GM23338 (cell line): ENCODE data around the gene TBP. TPM values are rescaled to one million over a fixed set of nuclear protein-coding genes. Genes with fewer than 3 reads are reported as not detected.

Source experiments
- ATAC-seq: fragments of 200-7000 bp; cut with Tn5 transposase; 3 replicates; pipeline ENCODE4 v1.9.1; 2020
- DNase-seq: peaks from one replicate; pipeline ENCODE4 v3.0.0-alpha.2; 2015; ENCODE audit warnings: low spot score
- H2AFZ ChIP-seq: fragments of 200-600 bp; sonication (generic); 2 replicates; pipeline ENCODE4 v1.8.0; 2016; ENCODE audit warnings: antibody characterized with exemption, mild to moderate bottlenecking, moderate library complexity
- H3F3A ChIP-seq: fragments of 200-600 bp; sonication (generic); replicated peaks from 2 replicates; pipeline ENCODE4 v1.8.0; 2017; ENCODE audit warnings: antibody characterized with exemption, mixed run types, low read depth
- H3K27ac ChIP-seq: fragments of 200-600 bp; sonication (generic); 2 replicates; pipeline ENCODE4 v1.6.1; 2016; ENCODE audit warnings: low read depth
- H3K27me3 ChIP-seq: fragments of 200-600 bp; sonication (generic); 2 replicates; pipeline ENCODE4 v1.8.0; 2016; ENCODE audit warnings: mild to moderate bottlenecking, mixed run types, moderate library complexity; ENCODE audit not compliant: insufficient read depth
- H3K36me3 ChIP-seq: fragments of 200-600 bp; sonication (generic); 2 replicates; pipeline ENCODE4 v1.8.0; 2016; ENCODE audit warnings: mild to moderate bottlenecking; ENCODE audit not compliant: insufficient read depth
- H3K4me1 ChIP-seq: fragments of 200-600 bp; sonication (generic); 2 replicates; pipeline ENCODE4 v1.8.0; 2016; ENCODE audit warnings: mild to moderate bottlenecking, moderate library complexity; ENCODE audit not compliant: insufficient read depth
- H3K4me2 ChIP-seq: fragments of 200-600 bp; sonication (generic); 2 replicates; pipeline ENCODE4 v1.7.1; 2017; ENCODE audit warnings: mixed run types
- H3K4me3 ChIP-seq: fragments of 200-600 bp; sonication (generic); 2 replicates; pipeline ENCODE4 v1.6.1; 2016; ENCODE audit warnings: mixed run types
- H3K79me2 ChIP-seq: fragments of 200-600 bp; sonication (generic); replicated peaks from 2 replicates; pipeline ENCODE4 v1.8.0; 2017; ENCODE audit warnings: mild to moderate bottlenecking; ENCODE audit not compliant: insufficient read depth
- H3K9me2 ChIP-seq: fragments of 200-600 bp; sonication (generic); 2 replicates; pipeline ENCODE4 v1.8.0; 2017; ENCODE audit not compliant: insufficient read depth
- H4K20me1 ChIP-seq: fragments of 200-600 bp; sonication (generic); replicated peaks from 2 replicates; pipeline ENCODE4 v1.8.0; 2017; ENCODE audit warnings: mild to moderate bottlenecking; ENCODE audit not compliant: insufficient read depth
- H3K27ac Mint-ChIP-seq: 2 replicates; pipeline ENCODE4 v1.8.0; 2020; ENCODE audit warnings: inconsistent platforms, mild to moderate bottlenecking, moderate library complexity, mixed read lengths
- H3K27me3 Mint-ChIP-seq: 3 replicates; pipeline ENCODE4 v1.8.0; 2022; ENCODE audit warnings: low read depth, mild to moderate bottlenecking, moderate library complexity, mixed read lengths, inconsistent platforms; ENCODE audit not compliant: insufficient read depth, poor library complexity
- H3K36me3 Mint-ChIP-seq: 3 replicates; pipeline ENCODE4 v1.8.0; 2021; ENCODE audit warnings: low read depth, mild to moderate bottlenecking, inconsistent platforms, moderate library complexity, mixed read lengths
- H3K4me1 Mint-ChIP-seq: 3 replicates; pipeline ENCODE4 v1.8.0; 2020; ENCODE audit warnings: mild to moderate bottlenecking, inconsistent platforms, mixed read lengths
- H3K4me3 Mint-ChIP-seq: 3 replicates; pipeline ENCODE4 v1.8.0; 2021; ENCODE audit warnings: moderate library complexity, mild to moderate bottlenecking, inconsistent platforms, mixed read lengths
- H3K9me3 Mint-ChIP-seq: 3 replicates; pipeline ENCODE4 v1.8.0; 2020; ENCODE audit warnings: moderate library complexity, mild to moderate bottlenecking, inconsistent platforms, mixed read lengths
- CREB1 ChIP-seq: fragments of 250-450 bp; sonication (Bioruptor Pico); IDR thresholded peaks from 2 replicates; pipeline ENCODE4 v1.5.0; 2020; ENCODE audit warnings: low read depth, mild to moderate bottlenecking, moderate library complexity
- ETS1 ChIP-seq: IDR thresholded peaks from 2 replicates; pipeline ENCODE4 v1.6.1; 2016; ENCODE audit warnings: antibody characterized with exemption
- POLR2AphosphoS5 ChIP-seq: IDR thresholded peaks from 2 replicates; pipeline ENCODE4 v1.6.1; 2016; ENCODE audit warnings: antibody characterized with exemption, low read depth
- ZNF331 ChIP-seq: fragments of 250-450 bp; sonication (Bioruptor Pico); IDR thresholded peaks from 2 replicates; pipeline ENCODE4 v1.5.0; 2020; ENCODE audit warnings: low read depth, mild to moderate bottlenecking, moderate library complexity
- ZNF462 ChIP-seq: fragments of 250-450 bp; sonication (Bioruptor Pico); IDR thresholded peaks from 2 replicates; pipeline ENCODE4 v1.5.0; 2020; ENCODE audit warnings: mild to moderate bottlenecking, moderate library complexity
- long read RNA-seq: library from polyadenylated mRNA; unstranded; transcript quantifications from one replicate; pipeline ENCODE4 v2.0.0, GENCODE V29; 2020; ENCODE audit not compliant: unreplicated experiment
- polyA plus RNA-seq: library from polyadenylated mRNA; unstranded; fragments of >200 nt; fragmentation: Nextera tagmentation; extraction: Ambion mirVana; gene quantifications from 2 replicates; pipeline ENCODE4 v1.2.1, GENCODE V29; 2016
- total RNA-seq: library from RNA; depleted of rRNA; stranded (reverse); fragments of >200 nt; shearing (Covaris generic); gene quantifications from 2 replicates; pipeline ENCODE4 v1.2.3, GENCODE V29; 2014; rRNA removed

The TBP gene
- 26.3 and 30.3 TPM in 2 replicates for total RNA-seq
- 36.5 and 38.0 TPM in 2 replicates for polyA plus RNA-seq
- long read RNA-seq, transcript TBP-202 (8 exons, 1,903 nt), result major isoform, 6 of 12 reads
- long read RNA-seq, partial matches to known transcripts, result 2 of 12 reads
- long read RNA-seq, other reads (novel, unspliced or antisense), result 0 of 12 reads

GRCh38 chr6:170554013-170554795, at the start of gene TBP:
TSS of gene TBP (plus strand) at chr6:170554369. CDS start at chr6:170557030, 2,661 bp downstream.
- H2AFZ ChIP-seq, result peak within 1 kb of the TSS; percentile 93
- H3K4me3 Mint-ChIP-seq, result no peak within 1 kb of the TSS
- peaks cover 5% of the 10 kb centered on the region for H3K27me3 Mint-ChIP-seq
- ATAC-seq (peak; percentile 95), DNase-seq (peak; percentile 99)
- peak within 1 kb of the TSS; percentile 20 for H3K27ac ChIP-seq
- no peaks in the 10 kb centered on the region for H3K9me3 Mint-ChIP-seq
- peaks cover 24% of the 10 kb centered on the region for H4K20me1 ChIP-seq
- peak within 1 kb of the TSS; percentile 92 for H3K4me3 ChIP-seq
- peaks cover 26% of the 10 kb centered on the region for H3K36me3 Mint-ChIP-seq
- peaks cover 75% of the 10 kb centered on the region for H3K79me2 ChIP-seq
- peak within 1 kb of the TSS; percentile 97 for H3K4me2 ChIP-seq
- no peaks in the 10 kb centered on the region for H3K27me3 ChIP-seq
- TF ChIP-seq ZNF462 (CRISPR knock-in tag) (no peak), POLR2AphosphoS5 (peak; percentile 70), CREB1 (CRISPR knock-in tag) (peak; percentile 98), ZNF331 (no peak), ETS1 (peak; percentile 96)
- H3F3A ChIP-seq, result no peaks in the 10 kb centered on the region
- peaks cover 15% of the 10 kb centered on the region for H3K4me1 Mint-ChIP-seq
- H3K36me3 ChIP-seq, result no peaks in the 10 kb centered on the region
- H3K27ac Mint-ChIP-seq, result no peak within 1 kb of the TSS
- H3K4me1 ChIP-seq, result peaks cover 26% of the 10 kb centered on the region
- no peaks in the 10 kb centered on the region for H3K9me2 ChIP-seq
